NK-92 treated with Interleukin-12 subunit alpha and Interleukin-12 subunit beta, amount 100 ng/mL, for 24 hours (cell line): Measurements from ENCODE around the gene SLC4A5.
"Not testable (repeated sequence)": the region's sequence is repeated elsewhere in the genome, so short reads cannot be mapped to it uniquely, and the experiment has no call there.

Experiments
- DNase-seq: peaks from one replicate; lab custom pipeline; 2025; lab: John Stamatoyannopoulos, UW

SLC4A5 gene

DNA sequence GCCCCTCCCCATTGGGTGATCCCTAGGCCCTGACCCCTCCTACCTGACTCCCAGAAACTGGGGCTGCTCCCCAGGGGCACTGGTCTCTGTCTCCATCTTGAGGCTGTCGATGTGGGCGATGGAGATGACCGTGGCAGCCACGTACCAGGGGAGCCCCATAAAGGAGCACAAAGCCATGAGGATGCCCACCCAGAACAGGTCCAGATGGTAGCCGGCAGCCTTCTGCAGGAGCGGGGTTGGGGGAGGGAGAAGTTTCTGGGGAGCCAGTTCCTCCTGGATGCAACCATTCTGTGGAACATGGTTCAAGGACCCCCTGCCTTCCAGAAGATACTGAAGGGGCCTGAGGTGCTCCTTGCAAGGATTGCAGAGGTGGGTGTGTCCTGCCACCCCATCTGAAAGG is 110.8 kb downstream of the SLC4A5 start:
- no peak for DNase-seq

DNA sequence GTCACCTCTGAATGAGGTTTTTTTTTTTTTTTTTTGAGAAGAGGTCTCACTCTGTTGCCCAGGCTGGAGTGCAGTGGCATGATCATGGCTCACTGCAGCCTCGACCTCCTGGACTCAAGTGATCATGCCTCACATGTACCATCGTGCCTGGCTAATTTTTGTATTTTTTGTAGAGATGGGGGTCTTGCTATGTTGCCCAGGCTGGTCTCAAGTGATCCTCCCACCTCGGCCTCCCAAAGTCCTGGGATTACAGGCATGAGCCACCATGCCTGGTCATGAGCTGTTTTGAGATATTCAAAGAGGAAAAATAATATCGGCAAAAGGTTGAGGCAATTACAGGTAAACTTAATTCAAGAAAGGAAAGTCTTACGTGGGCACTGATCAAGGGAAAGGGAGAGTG is 113.4 kb downstream of the SLC4A5 start:
- DNase-seq: not testable (repeated sequence)

DNA sequence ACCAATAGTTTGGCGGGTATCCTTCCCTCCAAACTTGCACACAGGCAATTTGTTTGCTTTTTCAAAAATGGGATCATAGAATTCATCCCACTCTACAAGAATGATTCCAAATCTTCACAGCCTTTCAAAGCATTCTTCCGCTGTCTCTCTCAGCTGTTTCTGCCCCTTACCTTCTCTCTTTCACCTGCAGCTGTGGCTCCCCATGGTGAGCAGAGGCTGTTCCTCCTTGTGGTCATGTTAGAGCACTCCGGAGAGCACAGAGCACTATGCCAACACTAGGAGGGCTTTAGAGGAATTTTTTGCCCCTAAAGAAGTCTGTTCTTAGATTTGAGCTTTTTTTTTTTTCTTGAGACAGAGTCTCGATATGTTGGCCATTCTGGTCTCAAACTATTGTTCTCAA is 114.4 kb downstream of the SLC4A5 start:
- no peak for DNase-seq

DNA sequence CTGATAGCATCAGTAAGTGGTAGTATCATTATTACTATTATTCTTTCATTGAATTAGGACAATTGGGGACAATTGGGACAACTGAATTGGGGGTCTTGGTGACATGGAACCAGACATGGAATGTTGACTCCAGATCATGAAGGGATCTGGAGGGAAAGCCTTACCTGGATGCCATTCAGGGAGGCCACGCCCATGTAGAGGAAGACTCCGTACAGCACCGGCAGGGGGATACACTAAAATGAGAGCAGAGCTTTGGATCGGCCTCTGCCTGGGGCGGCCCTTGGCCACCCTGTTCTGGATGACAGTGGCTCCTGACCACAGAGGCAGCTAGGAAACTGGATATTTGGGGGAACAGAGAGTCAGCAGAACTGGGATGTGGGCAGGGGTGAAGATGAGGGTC is 115.6 kb downstream of the SLC4A5 start:
- DNase-seq: no peak

DNA sequence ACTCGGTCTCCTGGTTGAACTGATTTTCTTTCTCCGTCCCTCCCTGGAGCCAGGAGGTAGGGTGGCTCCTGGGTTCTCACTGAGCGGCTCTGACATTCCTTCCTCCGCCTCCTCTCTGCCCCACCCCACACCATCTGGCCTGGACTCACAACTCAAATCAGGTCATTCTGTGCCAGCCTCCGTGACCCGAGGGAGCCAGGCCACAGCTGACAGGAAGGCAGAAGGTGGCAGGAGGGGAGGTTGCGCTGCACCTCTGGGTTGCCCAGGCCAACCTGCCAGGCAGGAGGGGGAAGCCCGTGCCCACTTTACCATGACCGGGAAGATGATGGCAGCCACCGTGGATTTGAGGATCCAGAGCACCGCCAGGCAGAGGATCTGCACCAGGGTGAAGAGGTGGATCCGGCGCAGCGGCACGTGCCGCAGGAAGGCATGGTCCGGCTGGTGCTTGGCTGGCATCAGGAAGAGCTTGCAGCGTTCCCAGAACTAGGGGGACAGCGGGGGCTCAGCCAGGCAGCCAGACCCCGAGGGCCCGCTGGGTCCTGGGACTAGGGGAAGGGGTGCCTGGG is 116.5 kb downstream of the SLC4A5 start:
- no peak for DNase-seq

DNA sequence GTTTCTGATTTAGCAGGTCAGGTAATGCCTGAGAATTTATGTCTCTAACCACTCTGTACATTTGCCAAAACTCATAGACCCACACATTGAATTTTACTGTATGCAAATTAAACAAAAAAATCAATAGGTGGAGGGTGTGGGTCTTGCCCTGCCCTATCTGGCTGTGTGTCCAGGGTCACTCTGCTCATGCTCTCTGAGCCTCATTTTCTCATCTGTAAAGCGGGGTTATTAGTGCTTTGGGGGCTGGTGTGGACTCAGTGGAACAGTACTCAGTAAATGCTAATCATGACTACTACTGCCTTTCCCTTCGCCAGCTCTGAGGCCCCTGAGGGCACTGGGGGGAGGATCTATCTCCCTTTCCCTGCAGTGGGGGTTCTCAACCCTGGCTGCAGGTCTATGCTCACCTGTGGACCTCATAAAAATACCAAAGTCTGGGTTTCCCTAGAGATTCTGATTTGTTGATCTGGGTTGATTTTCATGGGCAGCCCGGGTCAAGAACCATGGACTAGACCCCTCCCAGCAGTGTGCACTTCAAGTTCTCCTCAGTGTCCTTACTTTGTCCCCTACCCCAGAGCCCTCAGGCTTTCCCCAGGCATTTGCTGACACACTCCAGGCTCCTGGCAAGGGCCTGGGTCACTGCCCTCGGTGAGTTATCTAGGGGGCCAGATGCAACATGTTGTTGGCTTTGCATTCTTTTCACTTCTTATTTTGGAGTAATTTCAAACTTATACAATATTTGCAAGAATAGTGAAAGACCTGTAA is 117.3 kb downstream of the SLC4A5 start:
- no peak for DNase-seq

DNA sequence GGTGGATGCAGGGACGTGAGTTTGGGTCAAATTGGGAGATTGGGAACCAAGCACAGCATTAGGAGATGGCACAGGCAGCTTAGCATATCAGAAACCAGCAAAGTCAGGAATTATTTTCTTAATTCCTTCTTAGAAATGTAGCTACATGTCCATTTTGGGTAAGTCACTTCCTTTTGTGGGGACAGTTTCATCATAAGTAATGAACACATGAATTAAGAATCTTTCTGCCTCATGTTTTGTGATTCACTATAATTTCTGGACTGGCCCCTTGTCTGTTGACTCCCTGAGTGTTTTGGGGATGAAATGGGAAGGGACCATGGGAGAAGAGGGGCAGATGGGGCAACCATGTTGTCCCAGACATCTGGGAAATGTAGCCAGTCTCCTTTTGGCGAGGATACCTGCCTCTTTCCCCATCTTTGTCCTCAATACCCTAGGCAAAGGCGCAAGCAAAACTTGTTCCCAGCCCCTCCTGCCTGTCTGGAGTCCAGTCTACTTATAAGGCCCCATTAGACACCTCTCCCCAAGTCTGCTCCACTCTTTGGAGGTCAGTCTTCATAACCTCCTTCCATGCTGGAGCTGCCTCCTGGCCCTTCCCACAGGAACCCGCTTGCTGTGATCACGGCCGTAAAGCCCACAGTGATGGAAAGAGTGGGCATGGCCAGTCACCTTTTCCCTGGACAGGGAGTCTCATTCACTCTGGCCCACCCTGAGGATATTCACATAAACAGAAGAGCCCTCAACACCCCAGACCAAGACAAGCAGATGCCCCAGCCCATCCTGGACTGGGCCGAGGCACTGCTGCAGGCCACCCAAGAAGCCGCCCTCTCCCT is 119.1 kb downstream of the SLC4A5 start:
- no peak for DNase-seq

DNA sequence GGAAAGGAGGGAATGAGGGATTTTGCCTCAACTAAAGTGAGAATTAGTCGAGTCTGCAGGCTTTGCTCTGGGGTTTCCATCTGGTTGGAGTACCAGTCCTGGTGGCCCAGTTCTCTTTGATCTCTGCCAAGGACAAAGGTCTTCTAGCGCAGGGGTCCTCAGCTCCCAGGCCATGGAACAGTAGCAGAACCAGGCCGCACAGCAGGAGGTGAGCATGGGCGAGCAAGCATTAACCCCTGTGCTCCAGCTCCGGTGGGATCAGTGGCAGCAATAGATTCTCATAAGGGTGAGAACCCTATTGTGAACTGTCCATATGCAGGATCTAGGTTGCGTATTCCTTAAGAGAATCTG is 120.9 kb downstream of the SLC4A5 start:
- no peak for DNase-seq

DNA sequence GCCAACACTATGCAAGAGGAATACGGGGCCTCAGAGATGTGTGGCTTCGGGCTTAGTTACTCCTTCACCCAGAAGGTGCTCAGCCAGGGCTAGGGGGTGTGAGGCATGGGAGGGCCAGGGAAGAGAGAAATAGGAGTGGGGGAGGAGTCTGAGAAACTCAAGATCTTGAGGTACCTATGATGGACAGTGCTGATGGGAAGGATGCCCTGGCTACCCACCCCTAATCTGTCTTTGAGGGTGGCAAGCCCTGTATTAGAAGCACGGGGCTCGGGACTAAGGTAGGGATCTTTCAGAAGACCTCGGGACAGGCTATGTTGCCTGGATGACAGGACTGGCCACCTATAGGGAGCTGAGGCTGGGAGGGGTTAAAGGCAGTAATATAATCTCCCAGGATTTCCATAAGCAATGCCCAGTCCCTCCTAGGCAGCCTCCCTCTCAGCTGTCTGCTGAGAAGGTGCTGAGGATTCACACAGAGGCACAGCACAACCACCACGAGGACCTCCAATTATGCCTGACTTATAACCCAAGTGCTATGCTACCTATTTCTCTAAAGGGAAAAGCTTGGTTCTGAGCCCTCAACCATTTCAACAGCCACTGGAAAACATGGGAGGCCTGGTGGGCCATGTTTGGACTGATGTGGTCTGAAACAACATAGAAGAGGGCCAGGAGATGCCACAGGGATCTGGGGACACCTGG is 121.5 kb downstream of the SLC4A5 start:
- no peak for DNase-seq

DNA sequence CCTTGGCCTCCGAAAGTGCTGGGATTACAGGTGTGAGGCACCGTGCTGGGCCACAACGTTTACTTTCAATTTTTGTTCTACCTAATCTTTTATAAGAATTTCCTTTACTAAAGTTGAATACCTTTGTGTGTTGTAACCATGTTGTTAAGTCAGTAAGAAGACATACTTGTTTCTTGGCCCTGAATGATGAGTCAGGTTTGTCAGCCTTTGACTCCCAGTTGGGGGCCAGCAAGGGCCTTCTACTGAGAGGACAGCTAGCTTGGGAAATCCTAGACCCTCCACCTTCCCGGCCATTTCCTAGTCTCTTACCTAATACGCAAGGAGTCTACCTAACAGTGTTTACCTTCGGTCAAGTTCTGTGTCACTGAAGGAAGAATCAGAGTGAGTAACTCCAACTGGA is 122.1 kb downstream of the SLC4A5 start:
- no peak for DNase-seq

DNA sequence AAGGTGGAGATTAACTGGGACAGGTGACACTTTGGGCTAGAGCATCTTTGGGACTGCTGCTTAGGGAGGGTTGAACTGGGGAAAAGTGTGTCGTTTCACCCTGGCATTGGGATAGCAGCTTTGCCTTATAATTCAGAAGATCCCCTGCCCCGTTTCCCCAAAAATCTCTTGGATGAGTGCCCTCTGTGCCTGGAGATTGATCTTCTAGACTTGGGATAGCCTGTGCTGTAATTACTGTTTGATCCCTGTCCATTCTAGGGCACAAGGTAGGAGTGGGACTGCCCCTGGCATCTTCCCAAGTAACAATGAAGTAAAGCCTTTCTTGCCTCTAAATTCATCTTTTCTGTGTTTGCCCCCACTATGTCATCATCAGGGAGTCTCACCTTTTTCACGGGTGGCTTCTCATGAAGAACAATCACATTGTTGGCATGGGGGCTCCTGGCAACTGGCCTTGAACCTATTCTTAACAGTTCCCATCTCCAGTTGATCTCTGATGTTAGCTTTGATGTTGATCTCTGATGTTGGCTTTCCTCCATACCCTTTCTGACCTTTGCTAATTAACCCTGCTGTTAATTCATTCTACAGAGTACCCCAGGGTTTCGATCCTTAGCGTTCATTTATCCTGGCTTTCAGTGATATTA is 123.2 kb downstream of the SLC4A5 start:
- no peak for DNase-seq

DNA sequence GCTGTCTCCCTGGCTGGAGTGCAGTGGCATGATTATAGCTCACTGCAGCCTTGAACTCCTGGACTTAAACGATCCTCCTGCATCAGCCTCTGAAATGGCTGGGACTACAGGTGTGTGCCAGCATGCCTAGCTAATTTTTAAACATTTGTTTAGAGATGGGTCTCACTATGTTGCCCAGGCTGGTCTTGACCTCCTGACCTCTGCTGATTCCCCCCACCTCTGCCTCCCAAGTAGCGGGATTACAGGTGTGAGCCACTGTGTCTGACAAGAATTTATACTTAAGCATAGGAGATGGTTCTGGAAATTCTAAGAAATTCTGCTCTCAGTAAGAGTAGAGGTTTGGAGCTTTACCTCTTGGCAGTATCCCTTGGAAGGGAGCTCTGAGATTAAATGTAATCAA is 126.6 kb downstream of the SLC4A5 start:
- DNase-seq: no peak

DNA sequence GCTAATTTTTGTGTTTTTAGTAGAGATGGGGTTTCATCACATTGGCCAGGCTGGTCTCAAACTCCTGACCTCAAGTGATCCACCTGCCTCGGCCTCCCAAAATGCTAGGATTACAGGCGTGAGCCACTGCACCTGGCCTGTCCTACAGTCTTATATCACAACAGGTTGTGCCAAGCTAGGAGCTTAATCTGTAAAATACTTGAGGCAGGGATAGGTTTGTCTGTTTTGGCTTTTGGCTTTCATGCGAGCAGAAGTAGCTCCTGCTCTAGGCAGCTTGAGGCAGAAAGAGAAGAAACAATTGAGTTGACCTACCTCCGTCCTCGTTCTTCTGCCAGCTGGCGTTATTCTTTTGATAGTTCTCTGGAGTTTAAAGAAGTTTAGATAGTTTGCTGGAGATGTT is 127.4 kb downstream of the SLC4A5 start:
- not testable (repeated sequence) for DNase-seq

DNA sequence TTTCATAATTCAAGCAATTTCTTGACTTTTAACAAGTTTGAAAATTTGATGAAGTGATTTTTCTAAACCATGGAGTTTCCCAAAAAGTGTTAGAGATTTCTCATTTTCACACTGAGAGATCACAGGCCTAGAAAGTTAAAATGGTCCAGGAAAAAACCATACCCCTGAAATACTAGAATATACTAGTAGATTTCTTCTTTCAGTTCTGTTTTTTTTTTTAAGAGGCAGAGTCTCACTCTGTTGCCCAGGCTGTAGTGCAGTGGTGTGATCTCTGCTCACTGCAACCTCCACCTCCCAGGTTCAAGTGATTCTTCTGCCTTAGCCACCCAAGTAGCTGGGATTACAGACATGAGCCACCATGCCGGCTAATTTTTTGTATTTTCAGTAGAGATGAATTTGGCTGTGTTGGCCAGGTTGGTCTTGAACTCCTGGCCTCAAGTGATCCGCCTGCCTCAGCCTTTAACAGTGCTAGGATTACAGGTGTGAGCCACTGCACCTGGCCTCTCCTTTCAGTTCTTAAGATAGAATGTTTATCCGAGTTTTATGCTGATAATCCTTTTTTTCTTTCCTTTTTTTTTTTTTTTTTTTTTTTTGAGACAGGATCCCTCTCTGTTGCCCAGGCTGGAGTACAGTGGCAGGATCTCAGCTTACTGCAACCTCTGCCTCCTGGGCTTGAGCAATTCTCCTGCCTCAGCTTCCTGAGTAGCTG is 130.4 kb downstream of the SLC4A5 start:
- DNase-seq: no peak

DNA sequence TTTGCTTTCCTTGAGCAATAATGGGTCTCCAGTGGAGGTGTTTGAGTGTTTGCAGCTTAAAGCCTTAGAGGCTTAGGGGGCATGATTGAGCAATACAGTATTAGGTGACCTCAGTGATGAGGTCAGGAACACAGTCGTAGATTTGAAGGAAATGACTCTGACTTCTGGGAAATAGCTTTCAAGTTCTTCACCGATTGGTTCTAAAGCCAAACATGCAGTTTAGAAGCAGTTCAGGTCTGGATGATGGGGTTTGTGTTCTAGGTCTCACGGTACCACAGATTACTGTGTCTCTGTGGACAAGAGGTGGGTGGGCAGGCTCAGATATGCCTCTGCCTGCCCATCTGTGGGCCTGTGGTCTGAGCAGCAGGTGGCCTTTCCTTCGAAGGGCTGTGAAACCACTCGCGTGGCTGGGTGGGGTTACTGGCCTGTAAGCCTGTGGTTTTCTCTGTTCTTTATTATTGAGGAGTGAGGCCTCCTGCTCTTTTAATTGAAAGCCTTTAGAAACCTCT is 137.0 kb downstream of the SLC4A5 start:
- DNase-seq: peak; percentile 73

DNA sequence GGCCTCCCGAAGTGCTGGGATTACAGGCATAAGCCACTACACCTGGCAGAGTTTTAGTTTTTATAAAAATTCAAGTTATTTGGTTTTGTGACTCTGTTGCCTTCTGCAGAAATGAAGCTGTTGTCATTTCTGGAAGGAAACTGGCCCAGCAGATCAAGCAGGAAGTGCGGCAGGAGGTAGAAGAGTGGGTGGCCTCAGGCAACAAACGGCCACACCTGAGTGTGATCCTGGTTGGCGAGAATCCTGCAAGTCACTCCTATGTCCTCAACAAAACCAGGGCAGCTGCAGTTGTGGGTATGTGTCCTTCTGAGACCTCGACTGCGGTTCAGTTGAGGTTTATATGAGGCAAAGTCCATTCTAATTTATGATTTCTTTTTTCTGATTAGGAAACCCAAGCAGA is 137.6 kb downstream of the SLC4A5 start:
- DNase-seq: peak; percentile 23

DNA sequence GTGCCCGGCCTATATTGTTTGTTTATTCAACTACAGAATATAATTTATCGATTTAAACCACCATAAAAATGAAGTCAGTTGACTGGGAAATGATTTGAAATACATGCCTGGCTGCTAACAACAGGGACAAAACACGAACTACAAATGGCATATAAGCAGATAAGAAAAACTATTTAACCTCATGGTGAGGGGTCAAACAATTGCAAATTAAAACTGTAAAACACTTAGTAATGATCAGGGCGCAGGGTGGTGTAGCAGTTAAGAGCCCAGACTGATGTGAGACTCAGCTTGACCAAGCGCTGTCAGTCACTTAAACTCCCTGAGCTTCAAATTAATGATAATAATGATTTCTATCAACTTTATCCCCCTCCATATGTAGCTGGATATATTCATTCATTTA is 138.1 kb downstream of the SLC4A5 start:
- DNase-seq: no peak

DNA sequence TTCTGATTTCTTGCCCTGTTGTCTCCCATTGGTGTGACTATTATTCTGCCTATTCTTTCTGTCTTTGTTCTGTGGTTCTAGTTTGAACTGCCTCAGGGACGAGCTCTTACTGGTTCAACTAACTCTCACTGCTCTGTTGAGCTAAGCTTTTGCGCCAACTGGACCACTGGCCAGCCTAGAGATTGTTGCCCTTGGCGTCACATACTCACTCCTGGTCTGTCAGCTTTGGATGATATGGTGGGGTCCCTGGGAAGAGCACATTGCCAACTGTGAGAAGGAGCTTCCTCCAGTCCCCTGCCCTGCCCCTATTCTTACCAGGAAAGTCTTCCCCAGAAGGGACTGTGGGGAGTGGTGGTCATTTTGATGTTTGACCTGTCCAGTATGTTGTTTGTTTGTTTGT is 138.8 kb downstream of the SLC4A5 start:
- no peak for DNase-seq

DNA sequence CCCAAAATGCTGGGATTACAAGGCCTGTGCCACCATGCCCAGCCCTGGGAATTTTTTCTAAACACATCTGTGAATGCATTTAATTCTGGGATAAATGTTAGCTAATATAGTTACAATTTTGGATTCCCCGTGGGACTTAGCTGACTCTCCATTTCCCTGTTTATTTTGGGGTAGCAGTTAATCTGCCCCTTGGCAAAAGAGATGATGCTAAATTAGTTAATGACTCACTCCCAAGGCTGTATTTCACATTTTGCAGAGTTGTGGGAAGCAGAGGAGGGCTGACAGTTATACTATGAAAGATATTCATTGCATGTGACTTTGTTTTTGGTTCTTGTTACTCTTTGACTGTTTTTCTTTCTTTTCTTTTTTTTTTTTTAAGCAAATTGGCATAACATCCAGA is 141.6 kb downstream of the SLC4A5 start:
- no peak for DNase-seq

DNA sequence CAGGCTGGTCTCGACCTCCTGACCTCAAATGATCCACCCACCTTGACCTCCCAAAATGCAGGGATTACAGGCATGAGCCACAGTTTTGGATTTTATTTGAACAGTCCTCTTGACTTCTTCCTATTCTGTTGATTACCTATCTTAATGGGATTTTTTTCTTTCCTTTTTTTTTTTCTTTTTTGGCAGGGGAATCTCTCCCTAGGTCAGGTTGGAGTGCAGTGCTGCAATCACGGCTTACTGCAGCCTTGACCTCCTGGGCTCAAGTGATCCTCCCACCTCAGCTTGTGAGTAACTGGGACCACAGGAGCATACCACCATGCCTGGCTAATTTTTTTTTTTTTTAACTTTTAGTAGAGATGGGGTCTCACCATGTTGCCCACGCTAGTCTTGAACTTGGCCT is 142.0 kb downstream of the SLC4A5 start:
- DNase-seq: no peak

DNA sequence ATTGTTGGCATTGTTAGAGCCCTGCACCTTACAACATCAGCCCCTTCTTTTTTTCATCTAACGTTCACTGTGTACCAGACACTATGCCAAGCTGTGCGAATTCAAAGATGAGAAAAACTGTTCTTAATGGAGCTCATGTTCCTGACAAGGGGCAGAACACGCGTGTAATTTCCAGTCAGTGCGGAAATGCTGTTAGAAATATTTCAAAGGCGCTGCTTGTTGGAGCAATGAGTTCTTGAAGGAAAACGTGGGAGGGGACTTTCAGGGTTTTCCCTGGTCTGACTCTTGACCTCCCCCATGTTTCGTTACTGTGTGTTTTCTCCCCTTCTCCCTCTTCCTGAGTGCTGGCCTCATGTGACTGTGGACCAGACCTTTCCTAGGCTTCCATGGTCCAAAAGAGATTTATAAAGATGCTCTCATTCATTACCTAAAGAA is 143.3 kb downstream of the SLC4A5 start:
- no peak for DNase-seq
